Psoas muscle (tissue), 8 donors: ENCODE measurements around the gene NIPAL3. TPM values are rescaled to one million over a fixed set of nuclear protein-coding genes. Genes with fewer than 3 reads are reported as not detected.
"Not testable (repeated sequence)": the region's sequence is repeated elsewhere in the genome, so short reads cannot be mapped to it uniquely, and the experiment has no call there.

Experiments used
- ATAC-seq, 4 donors: fragments of 200-7000 bp; cut with Tn5 transposase; one replicate each; pipeline ENCODE4 v1.9.1; 2020; ENCODE audit warnings: moderate library complexity in 3 of 4, mild to moderate bottlenecking in 2 of 4
- DNase-seq, 2 donors: peaks; one replicate each; pipeline ENCODE4 v3.0.0-alpha.2; 2020
- H3K27ac ChIP-seq: fragments of 200-600 bp; one replicate; pipeline ENCODE4 v1.8.0; 2022
- H3K27me3 ChIP-seq, 3 donors: fragments of 200-600 bp in 1 of 3; one replicate each; pipeline versions ENCODE4 v1.6.1 to v1.8.0; 2013 to 2022; ENCODE audit warnings: low read length in 2 of 3, mild to moderate bottlenecking in 2 of 3, moderate library complexity in 1 of 3; ENCODE audit not compliant: insufficient read depth in 3 of 3
- H3K36me3 ChIP-seq, 2 donors: fragments of 200-600 bp in 1 of 2; one replicate each; pipeline versions ENCODE4 v1.6.1 to v1.8.0; 2013 to 2022; ENCODE audit warnings: low read depth in 1 of 2, mild to moderate bottlenecking in 1 of 2, moderate library complexity in 1 of 2; ENCODE audit not compliant: insufficient read depth in 1 of 2
- H3K4me1 ChIP-seq: fragments of 200-600 bp; one replicate; pipeline ENCODE4 v1.8.0; 2022
- H3K4me3 ChIP-seq: fragments of 200-600 bp; one replicate; pipeline ENCODE4 v1.8.0; 2022; ENCODE audit warnings: mild to moderate bottlenecking
- H3K9me3 ChIP-seq: fragments of 200-600 bp; one replicate; pipeline ENCODE4 v1.8.0; 2022
- CTCF ChIP-seq: fragments of 200-600 bp; IDR thresholded peaks from one replicate; pipeline ENCODE4 v1.8.0; 2022; ENCODE audit warnings: antibody characterized with exemption
- WGBS, 3 donors: extraction: QIAGEN DNeasy Blood & Tissue Kit; methylation state at CpG; one replicate each; pipeline versions ENCODE4 v1.1.6 to v1.1.7; 2013; 5-methylcytosine and 5-hydroxymethylcytosine counted together
- intact Hi-C, 2 donors: fragments of 100-400 bp; cut with DNase I; formaldehyde crosslinking; loops; one replicate each; pipeline versions ENCODE4 v1.11.0 to v1.14.2; 2022
- polyA plus RNA-seq, 3 donors: library from polyadenylated mRNA; stranded (reverse); fragments of 200-250 nt; gene quantifications; one replicate each; pipeline ENCODE4 v1.2.3, GENCODE V29; 2013
- total RNA-seq, 4 donors: library from RNA; stranded (reverse); fragmentation: NEBNext Ultra II Directional in 2 of 4; extraction: Animal tissue kit (Norgen Biotek cat#: 25700) in 2 of 4; gene quantifications; one replicate each; pipeline versions ENCODE4 v1.2.1 to v1.2.4, GENCODE V29; 2021 to 2023
- donor health status: healthy with polysubstance abuse.
- donor health status: DM: no; HTN: no; CAD: no; lungs with moderate emphysema.
- donor health status: Bipolar disorder and iron deficiency.
- donor health status: healthy.
- donor health status: DM: yes; HTN: yes; CAD: no.
- donor health status: DM: no; HTN: no; CAD: no.
- donor health status: DM: no; HTN: no; CAD: no.
- donor health status: DM: yes; HTN: yes; CAD: no.

NIPAL3 gene
- total and polyA plus RNA-seq, 7 donors, result 1.1 to 10.9 (median 3.9) TPM

- Histone ChIP-seq H3K27ac (no peak overlapping the region), H3K4me1 (no peaks in the 10 kb centered on the region), H3K27me3 (peaks cover 0 to 7% (median 0%) of the 10 kb centered on the region in 3 donors), H3K36me3 (no peaks in the 10 kb centered on the region), H3K4me3 (no peak overlapping the region), H3K9me3 (no peaks in the 10 kb centered on the region)
- ATAC-seq, result no peak
- WGBS, 3 donors, result 67 to 71% (median 67%) methylated on average over 12 of the region's 12 CpGs
- intact Hi-C loops, result no loop called here
- no peak for DNase-seq
- no peak for TF ChIP-seq CTCF
Measured at GRCh38 chr1:24516506-24516905, 100.9 kb downstream of the NIPAL3 start.

- no peaks in the 10 kb centered on the region for H3K9me3 ChIP-seq
- TF ChIP-seq CTCF, result no peak
- intact Hi-C loops, result no loop called here
- 90 to 94% (median 92%) methylated on average over 4 of the region's 4 CpGs for WGBS, 3 donors
- DNase-seq (no peak), ATAC-seq (no peak)
- H3K27ac ChIP-seq, result no peak overlapping the region
- H3K27me3 ChIP-seq, result peaks cover 0 to 7% (median 0%) of the 10 kb centered on the region in 3 donors
- no peaks in the 10 kb centered on the region for H3K4me1 ChIP-seq
- no peak overlapping the region for H3K4me3 ChIP-seq
- H3K36me3 ChIP-seq, result no peaks in the 10 kb centered on the region
Measured at GRCh38 chr1:24517898-24518297, 102.3 kb downstream of the NIPAL3 start.

- intact Hi-C loops, result not testable (repeated sequence)
Measured at GRCh38 chr1:24520282-24520681, 104.7 kb downstream of the NIPAL3 start.

More at GRCh38 chr1:24520282-24520681, 104.7 kb downstream of the NIPAL3 start:
- 91 to 96% (median 94%) methylated on average over 5 of the region's 5 CpGs for WGBS, 3 donors
- ATAC-seq, H3K36me3 ChIP-seq, H3K27me3 ChIP-seq, H3K4me1 ChIP-seq, DNase-seq, H3K27ac ChIP-seq, H3K4me3 ChIP-seq, H3K9me3 ChIP-seq: not testable (repeated sequence)

Other genes with a start within 250 kb of the NIPAL3 start
- 1 to 10 TPM; 1.1 to 3.9 (median 2.1) TPM for gene IFNLR1, start 228.5 kb upstream of the NIPAL3 start, total RNA-seq
- gene IFNLR1, start 228.5 kb upstream of the NIPAL3 start, polyA plus RNA-seq, result 1 to 10 TPM in 2 of 3 donors, under 1 TPM in 1; 0.05 to 2.0 (median 1.9) TPM
- gene GRHL3, start 96.4 kb upstream of the NIPAL3 start, total RNA-seq, result under 1 TPM in 1 of 4 donors, not detected in 3; 0.30 TPM
- under 1 TPM in 1 of 3 donors, not detected in 2; 0.08 TPM for gene GRHL3, start 96.4 kb upstream of the NIPAL3 start, polyA plus RNA-seq
- 1 to 10 TPM in 3 of 4 donors, under 1 TPM in 1; 0.89 to 3.3 (median 1.9) TPM for gene STPG1, start 2.0 kb upstream of the NIPAL3 start, total RNA-seq
- gene STPG1, start 2.0 kb upstream of the NIPAL3 start, polyA plus RNA-seq, result 1 to 10 TPM; 1.2 to 4.2 (median 1.4) TPM
- gene RCAN3, start 87.0 kb downstream of the NIPAL3 start, total RNA-seq, result 1 to 10 TPM in 3 of 4 donors, under 1 TPM in 1; 0.96 to 3.0 (median 1.8) TPM
- under 1 TPM; 0.31 to 0.81 (median 0.77) TPM for gene RCAN3, start 87.0 kb downstream of the NIPAL3 start, polyA plus RNA-seq
- not detected for gene NCMAP, start 140.3 kb downstream of the NIPAL3 start, total RNA-seq
- under 1 TPM; 0.04 to 0.14 (median 0.06) TPM for gene NCMAP, start 140.3 kb downstream of the NIPAL3 start, polyA plus RNA-seq
- gene SRRM1, start 227.5 kb downstream of the NIPAL3 start, total RNA-seq, result 10 to 100 TPM; 63.0 to 78.4 (median 69.2) TPM
- gene SRRM1, start 227.5 kb downstream of the NIPAL3 start, polyA plus RNA-seq, result 10 to 100 TPM; 31.2 to 40.5 (median 33.5) TPM